HepG2 (cell line): Measurements from ENCODE around the gene TP53TG3F.
"Not testable (repeated sequence)": the region's sequence is repeated elsewhere in the genome, so short reads cannot be mapped to it uniquely, and the experiment has no call there.

Experiments
- DNMT3B ChIP-seq: conservative IDR thresholded peaks from 2 replicates; pipeline ENCODE4 v1.6.1; 2016; ENCODE audit warnings: missing biosample characterization, control low read depth
- ZNF274 ChIP-seq: sonication (generic); formaldehyde crosslinking; IDR thresholded peaks from 2 replicates; pipeline ENCODE4 v1.5.1; 2020; ENCODE audit warnings: mild to moderate bottlenecking, missing genetic modification reagents

GRCh38 chr16:33491611-33492010 lies 32.2 kb downstream of the TP53TG3F start:
- TF ChIP-seq DNMT3B; ZNF274 (CRISPR knock-in tag): not testable (repeated sequence)
